ENCODE results near the gene E4F1. TPM values are rescaled to one million over a fixed set of nuclear protein-coding genes. Genes with fewer than 3 reads are reported as not detected.

Gene E4F1
- total and polyA plus RNA-seq, 2 experiments from 2014 or later = 13.5 to 32.7 TPM

- Histone ChIP-seq H3F3A (ENCODE audit: insufficient read depth) (no peaks in the 10 kb centered on the region), H3K36me3 (ENCODE audit: low read depth) (no peaks in the 10 kb centered on the region; the same call in 1 of the 2 replicates), H3K79me2 (ENCODE audit: insufficient read depth) (peaks cover 10% of the 10 kb centered on the region), H4K20me1 (ENCODE audit: insufficient read depth) (no peaks in the 10 kb centered on the region), H3K27me3 (replicated peaks; ENCODE audit: insufficient read depth) (no peaks in the 10 kb centered on the region), H2AFZ (no peak overlapping the region), H3K4me2 (ENCODE audit: unreplicated experiment) (no peak overlapping the region), H3K27ac (no peak overlapping the region), H3K9me3 (ENCODE audit: low read depth) (no peaks in the 10 kb centered on the region), H3K4me3 (no peak overlapping the region), H3K4me1 (ENCODE audit: insufficient read depth) (no peaks in the 10 kb centered on the region), H3K9ac (no peak overlapping the region), H3K9me2 (ENCODE audit: insufficient read depth) (no peaks in the 10 kb centered on the region)
- in situ Hi-C loops (cut with MboI) = no loop called here
- 92 to 93% methylated on average over 26 to 28 of the region's 28 CpGs for WGBS, 2 experiments (ENCODE audit: low coverage in 1 of 2, low lambda C conversion rate in 2 of 2, missing lambda C conversion rate in 2 of 2)
- TF ChIP-seq EZH2 (IDR thresholded peaks at IDR 0.05; ENCODE audit: insufficient read depth, poor library complexity, severe bottlenecking) = no peak
- no peak for TF ChIP-seq EZH2phosphoT487 (IDR thresholded peaks at IDR 0.05; ENCODE audit: insufficient read depth, low read depth)
- no peak for DNase-seq
These were observed 9.8 kb downstream of the E4F1 start for GRCh38 chr16:2233046-2233775.

GRCh38 chr16:2233872-2234812, 10.8 kb downstream of the E4F1 start:
- Histone ChIP-seq H3K4me2 (ENCODE audit: unreplicated experiment) (no peak overlapping the region), H3K27ac (no peak overlapping the region), H3K9me3 (ENCODE audit: low read depth) (no peaks in the 10 kb centered on the region), H3K4me3 (no peak overlapping the region), H2AFZ (no peak overlapping the region), H3K36me3 (ENCODE audit: low read depth) (no peaks in the 10 kb centered on the region; the same call in 1 of the 2 replicates), H3K9ac (no peak overlapping the region), H3K9me2 (ENCODE audit: insufficient read depth) (no peaks in the 10 kb centered on the region), H4K20me1 (ENCODE audit: insufficient read depth) (no peaks in the 10 kb centered on the region), H3K27me3 (replicated peaks; ENCODE audit: insufficient read depth) (no peaks in the 10 kb centered on the region), H3K4me1 (ENCODE audit: insufficient read depth) (no peaks in the 10 kb centered on the region), H3F3A (ENCODE audit: insufficient read depth) (no peaks in the 10 kb centered on the region), H3K79me2 (ENCODE audit: insufficient read depth) (peaks cover under 1% of the 10 kb centered on the region; the same call in 1 of the 2 replicates)
- in situ Hi-C loops (cut with MboI) = no loop called here
- 94 to 96% methylated on average over 33 to 51 of the region's 51 CpGs for WGBS, 2 experiments (ENCODE audit: low coverage in 1 of 2, low lambda C conversion rate in 2 of 2, missing lambda C conversion rate in 2 of 2)
- TF ChIP-seq EZH2phosphoT487 (IDR thresholded peaks at IDR 0.05; ENCODE audit: insufficient read depth, low read depth) = no peak
- no peak for TF ChIP-seq EZH2 (IDR thresholded peaks at IDR 0.05; ENCODE audit: insufficient read depth, poor library complexity, severe bottlenecking)
- no peak for DNase-seq

DNA sequence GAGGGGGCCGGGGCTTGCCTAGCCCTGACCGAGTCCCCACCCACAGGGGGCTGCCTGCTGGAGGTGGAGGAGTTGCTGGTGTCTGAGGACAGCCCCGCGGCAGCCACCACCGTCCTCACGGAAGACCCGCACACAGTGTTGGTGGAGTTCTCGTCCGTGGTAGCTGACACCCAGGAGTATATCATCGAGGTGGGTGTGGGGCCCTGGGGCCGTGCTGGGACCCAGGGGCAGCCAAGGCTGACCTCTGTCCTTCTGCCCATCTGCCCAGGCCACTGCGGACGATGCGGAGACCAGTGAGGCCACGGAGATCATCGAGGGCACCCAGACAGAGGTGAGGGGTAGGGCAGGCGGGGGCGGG, 11.4 kb downstream of the E4F1 start:
- H3K4me2 ChIP-seq (ENCODE audit: unreplicated experiment) = no peak overlapping the region
- H3K36me3 ChIP-seq (ENCODE audit: low read depth) = no peaks in the 10 kb centered on the region
- no peak for TF ChIP-seq EZH2 (IDR thresholded peaks at IDR 0.05; ENCODE audit: insufficient read depth, poor library complexity, severe bottlenecking)
- no peak overlapping the region for H2AFZ ChIP-seq
- H3F3A ChIP-seq (ENCODE audit: insufficient read depth) = no peaks in the 10 kb centered on the region
- no peaks in the 10 kb centered on the region for H3K9me3 ChIP-seq (ENCODE audit: low read depth)
- H3K9me2 ChIP-seq (ENCODE audit: insufficient read depth) = no peaks in the 10 kb centered on the region
- H3K27ac ChIP-seq = no peak overlapping the region
- H3K4me1 ChIP-seq (ENCODE audit: insufficient read depth) = no peaks in the 10 kb centered on the region
- in situ Hi-C loops (cut with MboI) = no loop called here
- no peak for DNase-seq
- WGBS, 2 experiments (ENCODE audit: low coverage in 1 of 2, low lambda C conversion rate in 2 of 2, missing lambda C conversion rate in 2 of 2) = 81 to 90% methylated on average over 8 to 17 of the region's 18 CpGs
- H3K27me3 ChIP-seq (replicated peaks; ENCODE audit: insufficient read depth) = no peaks in the 10 kb centered on the region
- no peaks in the 10 kb centered on the region for H4K20me1 ChIP-seq (ENCODE audit: insufficient read depth)
- no peak overlapping the region for H3K9ac ChIP-seq
- no peak overlapping the region for H3K4me3 ChIP-seq
- H3K79me2 ChIP-seq (ENCODE audit: insufficient read depth) = no peaks in the 10 kb centered on the region

- H3K79me2 ChIP-seq (ENCODE audit: insufficient read depth) = no peaks in the 10 kb centered on the region
- H3K4me3 ChIP-seq = no peak overlapping the region
- H4K20me1 ChIP-seq (ENCODE audit: insufficient read depth) = no peaks in the 10 kb centered on the region
- no peak for DNase-seq
- no peaks in the 10 kb centered on the region for H3K9me2 ChIP-seq (ENCODE audit: insufficient read depth)
- no peaks in the 10 kb centered on the region for H3K27me3 ChIP-seq (replicated peaks; ENCODE audit: insufficient read depth)
- TF ChIP-seq EZH2 (IDR thresholded peaks at IDR 0.05; ENCODE audit: insufficient read depth, poor library complexity, severe bottlenecking) = no peak
- TF ChIP-seq EZH2phosphoT487 (IDR thresholded peaks at IDR 0.05; ENCODE audit: insufficient read depth, low read depth) = no peak
- H3K9ac ChIP-seq = no peak overlapping the region
- no peaks in the 10 kb centered on the region for H3K36me3 ChIP-seq (ENCODE audit: low read depth)
- no peak overlapping the region for H3K27ac ChIP-seq
- no peaks in the 10 kb centered on the region for H3F3A ChIP-seq (ENCODE audit: insufficient read depth)
- no peak overlapping the region for H3K4me2 ChIP-seq (ENCODE audit: unreplicated experiment)
- H3K9me3 ChIP-seq (ENCODE audit: low read depth) = no peaks in the 10 kb centered on the region
- H2AFZ ChIP-seq = no peak overlapping the region
- 93% methylated on average over 27 to 28 of the region's 28 CpGs for WGBS, 2 experiments (ENCODE audit: low coverage in 1 of 2, low lambda C conversion rate in 2 of 2, missing lambda C conversion rate in 2 of 2)
- in situ Hi-C loops (cut with MboI) = no loop called here
- no peaks in the 10 kb centered on the region for H3K4me1 ChIP-seq (ENCODE audit: insufficient read depth)
These were observed 11.9 kb downstream of the E4F1 start for GRCh38 chr16:2235234-2235651.
